A549 (cell line): ENCODE measurements around the gene SLC8A1. TPM values are rescaled to one million over a fixed set of nuclear protein-coding genes. Genes with fewer than 3 reads are reported as not detected.

ENCODE experiments used
- ATAC-seq, 2 experiments: fragments of 200-7000 bp in 1 of 2; fragments of >200 bp in 1 of 2; cut with Nextera tagmentation in 1 of 2; cut with Tn5 transposase in 1 of 2; 3 replicates each; pipeline versions ENCODE4 v1.8.0 to v1.9.1; 2018 to 2020; ENCODE audit warnings: mild to moderate bottlenecking in 1 of 2, moderate library complexity in 1 of 2
- CTCF ChIA-PET: fragments of 300-600 bp; sonication (Branson Sonifier 250); formaldehyde crosslinking; extraction: SDS; loops from one replicate; lab custom pipeline; 2021; ENCODE audit warnings: antibody characterized with exemption, inconsistent platforms; lab: Yijun Ruan, JAX
- POLR2A ChIA-PET: fragments of 350-600 bp; formaldehyde crosslinking; extraction: SDS; loops from one replicate; lab custom pipeline; 2021; ENCODE audit warnings: antibody characterized with exemption, inconsistent platforms; lab: Yijun Ruan, JAX
- DNase-seq, 2 experiments: peaks; one replicate each; pipeline versions ENCODE4 v3.0.0 to v3.0.0-alpha.2; 2011 to 2016; ENCODE audit warnings: low read depth in 1 of 2, low spot score in 1 of 2
- FAIRE-seq: peaks from 2 replicates; lab custom pipeline; 2011; peaks lifted over from hg19 to GRCh38; lab: Jason Lieb, UNC
- H3K27ac ChIP-seq, 2 experiments: fragments of >200 bp; sonication (Bioruptor Twin); formaldehyde crosslinking; 3 replicates each; pipeline ENCODE4 v1.5.1; 2016 to 2017
- H3K4me1 ChIP-seq: fragments of >200 bp; sonication (Bioruptor Twin); formaldehyde crosslinking; 3 replicates; pipeline ENCODE4 v1.6.1; 2016
- H3K4me2 ChIP-seq: fragments of >200 bp; sonication (Bioruptor Twin); formaldehyde crosslinking; 3 replicates; pipeline ENCODE4 v1.6.1; 2016
- H3K4me3 ChIP-seq: fragments of >200 bp; sonication (Bioruptor Twin); formaldehyde crosslinking; 3 replicates; pipeline ENCODE4 v1.5.1; 2016
- H3K9me3 ChIP-seq: fragments of >200 bp; sonication (Bioruptor Twin); formaldehyde crosslinking; 3 replicates; pipeline ENCODE4 v1.6.1; 2016
- BCL3 ChIP-seq: fragments of >200 bp; sonication (Bioruptor Twin); formaldehyde crosslinking; IDR thresholded peaks from 3 replicates; pipeline ENCODE4 v1.6.1; 2016
- BHLHE40 ChIP-seq: IDR thresholded peaks from 2 replicates; pipeline ENCODE4 v1.6.1; 2012; ENCODE audit warnings: low read depth, low read length, inconsistent platforms
- CBX2 ChIP-seq: fragments of 200-600 bp; sonication (generic); IDR thresholded peaks from 2 replicates; pipeline ENCODE4 v1.6.1; 2016; ENCODE audit warnings: low read depth, mild to moderate bottlenecking, borderline replicate concordance
- CEBPB ChIP-seq, 2 experiments: fragments of >200 bp in 1 of 2; sonication (Bioruptor Twin) in 1 of 2; formaldehyde crosslinking in 1 of 2; IDR thresholded peaks; 2 replicates each; pipeline ENCODE4 v1.6.1; 2012 to 2016
- CHD2 ChIP-seq: fragments of 150-350 bp; IDR thresholded peaks from 2 replicates; pipeline ENCODE4 v1.6.1; 2014; ENCODE audit warnings: low read length; ENCODE audit not compliant: partially characterized antibody
- CHD4 ChIP-seq: fragments of 200-600 bp; sonication (generic); IDR thresholded peaks from 2 replicates; pipeline ENCODE4 v1.6.1; 2016; ENCODE audit warnings: antibody characterized with exemption, mild to moderate bottlenecking, borderline replicate concordance
- EP300 ChIP-seq, 2 experiments: fragments of >200 bp; sonication (Bioruptor Twin); formaldehyde crosslinking; IDR thresholded peaks; 2 replicates in 1 of 2; 3 replicates in 1 of 2; pipeline ENCODE4 v1.6.1; 2016 to 2017
- ESRRA ChIP-seq: fragments of 150-350 bp; IDR thresholded peaks from 2 replicates; pipeline ENCODE4 v1.6.1; 2014; ENCODE audit warnings: mild to moderate bottlenecking, low read length, borderline replicate concordance
- FOSL2 ChIP-seq, 2 experiments: fragments of 450-650 bp in 1 of 2; fragments of >200 bp in 1 of 2; sonication (Bioruptor Twin) in 1 of 2; formaldehyde crosslinking; IDR thresholded peaks; 2 replicates each; pipeline versions ENCODE4 v1.5.0 to v1.6.1; 2016 to 2020; ENCODE audit warnings: mild to moderate bottlenecking in 1 of 2, moderate library complexity in 1 of 2
- FOXS1 ChIP-seq: fragments of 250-450 bp; sonication (Bioruptor Pico); IDR thresholded peaks from 2 replicates; pipeline ENCODE4 v1.5.0; 2020; ENCODE audit warnings: mild to moderate bottlenecking, moderate library complexity
- GATA3 ChIP-seq: IDR thresholded peaks from 2 replicates; pipeline ENCODE4 v1.6.1; 2012; ENCODE audit warnings: borderline replicate concordance
- HDAC2 ChIP-seq: fragments of 200-600 bp; sonication (generic); IDR thresholded peaks from 2 replicates; pipeline ENCODE4 v1.6.1; 2016
- HOXA7 ChIP-seq: fragments of 250-450 bp; sonication (Bioruptor Pico); IDR thresholded peaks from 2 replicates; pipeline ENCODE4 v1.5.0; 2020; ENCODE audit warnings: mild to moderate bottlenecking, moderate library complexity
- HOXB13 ChIP-seq: fragments of 250-450 bp; sonication (Bioruptor Pico); IDR thresholded peaks from 2 replicates; pipeline ENCODE4 v1.5.0; 2020; ENCODE audit warnings: low read depth, mild to moderate bottlenecking, moderate library complexity
- HOXB5 ChIP-seq: fragments of 250-450 bp; sonication (Bioruptor Pico); IDR thresholded peaks from 2 replicates; pipeline ENCODE4 v1.5.0; 2020; ENCODE audit warnings: mild to moderate bottlenecking, moderate library complexity
- KDM5A ChIP-seq: fragments of 200-600 bp; sonication (generic); IDR thresholded peaks from 2 replicates; pipeline ENCODE4 v1.6.1; 2016; ENCODE audit warnings: antibody characterized with exemption, mild to moderate bottlenecking
- NFE2L2 ChIP-seq: fragments of 150-350 bp; conservative IDR thresholded peaks from 2 replicates; pipeline ENCODE4 v1.6.1; 2014; ENCODE audit warnings: low read length
- NPAS2 ChIP-seq: fragments of 250-450 bp; sonication (Bioruptor Pico); IDR thresholded peaks from 2 replicates; pipeline ENCODE4 v1.8.0; 2022; ENCODE audit warnings: mild to moderate bottlenecking, moderate library complexity, borderline replicate concordance
- PHF8 ChIP-seq: fragments of 200-600 bp; sonication (generic); IDR thresholded peaks from 2 replicates; pipeline ENCODE4 v1.6.1; 2016; ENCODE audit warnings: low read depth, mild to moderate bottlenecking, antibody characterized with exemption, moderate library complexity, borderline replicate concordance
- POLR2A ChIP-seq: IDR thresholded peaks from 2 replicates; pipeline ENCODE4 v1.6.1; 2012; ENCODE audit warnings: mild to moderate bottlenecking, low read length
- POLR2AphosphoS2 ChIP-seq: conservative IDR thresholded peaks from 2 replicates; pipeline ENCODE4 v1.6.1; 2012; ENCODE audit warnings: low read length, improper control_type of control experiment, inconsistent platforms
- RAD21 ChIP-seq, 2 experiments: fragments of >200 bp in 1 of 2; sonication (Bioruptor Twin) in 1 of 2; formaldehyde crosslinking in 1 of 2; IDR thresholded peaks in 1 of 2; conservative IDR thresholded peaks in 1 of 2; 2 replicates in 1 of 2; 3 replicates in 1 of 2; pipeline ENCODE4 v1.6.1; 2012 to 2018; ENCODE audit warnings: inconsistent platforms in 1 of 2
- RARB ChIP-seq: fragments of 250-450 bp; sonication (Bioruptor Pico); IDR thresholded peaks from 2 replicates; pipeline ENCODE4 v1.8.0; 2021; ENCODE audit warnings: mild to moderate bottlenecking, moderate library complexity
- RFX5 ChIP-seq: fragments of 450-650 bp; IDR thresholded peaks from 2 replicates; pipeline ENCODE4 v1.7.1; 2014; ENCODE audit warnings: antibody characterized with exemption, mild to moderate bottlenecking, moderate library complexity
- RNF2 ChIP-seq: fragments of 200-600 bp; sonication (generic); IDR thresholded peaks from 2 replicates; pipeline ENCODE4 v1.6.1; 2016; ENCODE audit warnings: low read depth, mild to moderate bottlenecking, antibody characterized with exemption, moderate library complexity, borderline replicate concordance
- SREBF2 ChIP-seq: fragments of 450-650 bp; IDR thresholded peaks from 2 replicates; pipeline ENCODE4 v1.6.1; 2014; ENCODE audit warnings: mild to moderate bottlenecking, moderate library complexity
- TP53 ChIP-seq: fragments of 250-450 bp; sonication (Bioruptor Pico); IDR thresholded peaks from 2 replicates; pipeline ENCODE4 v1.5.0; 2021; ENCODE audit warnings: mild to moderate bottlenecking, moderate library complexity
- ZFP36 ChIP-seq: fragments of 450-650 bp; IDR thresholded peaks from 2 replicates; pipeline ENCODE4 v1.6.1; 2014; ENCODE audit warnings: borderline replicate concordance; ENCODE audit not compliant: partially characterized antibody
- ZNF302 ChIP-seq: fragments of 250-450 bp; sonication (Bioruptor Pico); IDR thresholded peaks from 2 replicates; pipeline ENCODE4 v1.9.0; 2021; ENCODE audit warnings: inconsistent platforms, mild to moderate bottlenecking, moderate library complexity
- WGBS: methylation state at CpG from one replicate; pipeline ENCODE4 v1.1.6; 2017; ENCODE audit errors: missing lambda C conversion rate; 5-methylcytosine and 5-hydroxymethylcytosine counted together
- polyA plus RNA-seq, 4 experiments: library from polyadenylated mRNA; depleted of rRNA in 3 of 4; stranded (reverse); fragments of >200 nt; fragmentation: RNase III in 1 of 4; extraction: RNeasy Plus Mini Kit Qiagen cat#74134 plus additional on column Dnase treatment in 1 of 4; gene quantifications; 2 replicates in 3 of 4; 3 replicates in 1 of 4; pipeline ENCODE4 v1.2.3, GENCODE V29; 2011 to 2017
- TF ChIP-seq, protein P1 (sequence below): IDR thresholded peaks from 2 replicates; pipeline ENCODE4 v1.6.1; 2012
- TF ChIP-seq, protein P2 (sequence below): fragments of 450-650 bp; IDR thresholded peaks from 2 replicates; pipeline ENCODE4 v1.6.1; 2014; ENCODE audit warnings: antibody characterized with exemption
- TF ChIP-seq, protein P3 (sequence below): fragments of 250-450 bp; sonication (Bioruptor Pico); IDR thresholded peaks from 2 replicates; pipeline ENCODE4 v1.5.0; 2020; ENCODE audit warnings: low read depth, mild to moderate bottlenecking, moderate library complexity
- TF ChIP-seq, protein P4 (sequence below): fragments of 200-600 bp; sonication (generic); IDR thresholded peaks from 2 replicates; pipeline ENCODE4 v1.6.1; 2016; ENCODE audit warnings: antibody characterized with exemption, mild to moderate bottlenecking, moderate library complexity

Gene SLC8A1
- polyA plus RNA-seq, 2 of the 4 experiments (the other 2 are of a cell fraction): 0.28 to 0.92 TPM

DNA sequence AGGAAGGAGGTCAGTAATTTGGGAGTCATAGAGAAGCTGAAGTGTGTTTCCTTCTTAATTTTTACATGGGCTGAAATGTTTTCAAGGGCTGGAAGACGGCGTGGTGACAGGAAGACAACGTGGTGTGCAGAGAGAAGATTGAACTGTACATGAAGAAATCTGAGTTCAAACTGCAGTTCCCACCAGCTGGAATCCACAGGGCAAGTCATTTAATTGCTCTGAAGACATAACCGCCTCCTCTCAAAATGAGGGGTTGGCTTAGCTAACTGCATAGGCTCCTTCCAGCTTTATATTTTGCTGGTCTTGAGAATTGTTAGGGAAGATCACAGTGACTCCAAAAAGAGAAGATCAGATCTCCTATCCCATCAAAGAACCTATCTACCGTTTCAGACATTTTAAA, 103.9 kb downstream of the SLC8A1 start:
- no peaks in the 10 kb centered on the region for H3K4me1 ChIP-seq
- no peak overlapping the region for H3K4me2 ChIP-seq
- H3K4me3 ChIP-seq: no peak overlapping the region
- H3K27ac ChIP-seq: no peak overlapping the region
- TF ChIP-seq NPAS2 (CRISPR knock-in tag) (no peak), HDAC2 (no peak), RAD21 (conservative IDR thresholded peaks at IDR 0.05 in 1 of 2, IDR thresholded peaks at IDR 0.05 in 1 of 2) (no peak), GATA3 (no peak), CHD4 (no peak), HOXB13 (no peak), RFX5 (no peak), ZFP36 (no peak), HOXB5 (CRISPR knock-in tag) (no peak), CEBPB (IDR thresholded peaks at IDR 0.05) (no peak), EP300 (IDR thresholded peaks at IDR 0.05) (no peak), FOSL2 (IDR thresholded peaks at IDR 0.05) (no peak), FOSL2 (CRISPR knock-in tag; IDR thresholded peaks at IDR 0.05) (no peak), POLR2A (no peak), CHD2 (no peak), BCL3 (no peak), KDM5A (no peak), RNF2 (no peak), BHLHE40 (no peak)
- TF ChIP-seq, protein P1, sequence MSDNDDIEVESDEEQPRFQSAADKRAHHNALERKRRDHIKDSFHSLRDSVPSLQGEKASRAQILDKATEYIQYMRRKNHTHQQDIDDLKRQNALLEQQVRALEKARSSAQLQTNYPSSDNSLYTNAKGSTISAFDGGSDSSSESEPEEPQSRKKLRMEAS: no peak
- TF ChIP-seq, protein P2, sequence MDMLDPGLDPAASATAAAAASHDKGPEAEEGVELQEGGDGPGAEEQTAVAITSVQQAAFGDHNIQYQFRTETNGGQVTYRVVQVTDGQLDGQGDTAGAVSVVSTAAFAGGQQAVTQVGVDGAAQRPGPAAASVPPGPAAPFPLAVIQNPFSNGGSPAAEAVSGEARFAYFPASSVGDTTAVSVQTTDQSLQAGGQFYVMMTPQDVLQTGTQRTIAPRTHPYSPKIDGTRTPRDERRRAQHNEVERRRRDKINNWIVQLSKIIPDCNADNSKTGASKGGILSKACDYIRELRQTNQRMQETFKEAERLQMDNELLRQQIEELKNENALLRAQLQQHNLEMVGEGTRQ: no peak
- TF ChIP-seq, all 56 proteins: peak for 0
- 41% methylated on average over 5 of the region's 5 CpGs for WGBS
- no peaks in the 10 kb centered on the region for H3K9me3 ChIP-seq
- ChIA-PET POLR2A (no interaction called here), CTCF (no interaction called here)
- ATAC-seq (no peak), DNase-seq (no peak), FAIRE-seq (no peak)

DNA sequence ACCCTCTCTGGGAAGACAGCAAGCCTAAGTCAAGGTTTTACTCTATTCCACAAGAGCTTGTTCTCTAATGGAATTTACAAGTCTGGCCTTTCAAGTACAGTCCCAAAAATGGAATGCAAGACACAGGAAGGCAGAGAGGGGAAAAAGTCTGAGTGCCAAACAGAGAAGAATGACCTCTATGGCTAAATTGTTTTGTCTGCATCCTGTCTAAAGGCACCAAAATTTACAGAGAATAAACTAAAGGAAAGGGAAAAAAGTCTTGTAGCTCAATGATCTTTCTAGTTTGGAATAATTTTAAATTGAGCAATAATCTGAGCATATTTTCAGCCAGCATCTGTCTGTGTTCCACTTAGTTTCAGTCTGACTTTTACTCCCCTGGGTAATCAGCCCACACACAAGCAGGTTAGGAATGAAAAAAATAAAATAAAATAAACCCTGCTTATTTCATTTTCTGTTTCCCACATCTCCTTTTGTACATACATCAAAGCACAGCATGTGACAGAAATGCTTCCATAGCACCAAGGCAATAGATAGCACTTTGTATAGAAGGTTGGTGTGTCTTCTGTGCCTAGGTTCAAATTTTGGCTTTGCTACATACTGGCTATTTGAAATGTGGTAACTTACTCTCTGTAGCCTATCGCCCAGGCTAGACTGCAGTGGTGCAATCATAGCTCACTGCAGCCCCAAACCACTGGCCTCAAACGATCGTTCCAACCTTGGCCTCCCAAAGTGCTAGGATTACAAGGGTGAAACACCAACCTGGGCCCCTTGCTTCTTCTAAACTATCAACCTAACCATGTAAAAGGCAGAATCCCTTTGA, 105.1 kb downstream of the SLC8A1 start:
- Histone ChIP-seq H3K27ac (no peak overlapping the region), H3K4me1 (no peaks in the 10 kb centered on the region), H3K4me2 (no peak overlapping the region), H3K9me3 (no peaks in the 10 kb centered on the region)
- FAIRE-seq (no peak), ATAC-seq (no peak), DNase-seq (no peak)
- 65% methylated on average over 3 of the region's 3 CpGs for WGBS
- CTCF ChIA-PET: no interaction called here
- TF ChIP-seq PHF8 (no peak), NPAS2 (CRISPR knock-in tag) (no peak), RARB (CRISPR knock-in tag) (no peak), SREBF2 (no peak), TP53 (no peak), FOXS1 (CRISPR knock-in tag) (no peak), CHD4 (no peak), ZNF302 (CRISPR knock-in tag) (no peak), NFE2L2 (no peak), HOXA7 (CRISPR knock-in tag) (no peak), ESRRA (no peak), POLR2AphosphoS2 (no peak), CBX2 (no peak)
- TF ChIP-seq, protein P3, sequence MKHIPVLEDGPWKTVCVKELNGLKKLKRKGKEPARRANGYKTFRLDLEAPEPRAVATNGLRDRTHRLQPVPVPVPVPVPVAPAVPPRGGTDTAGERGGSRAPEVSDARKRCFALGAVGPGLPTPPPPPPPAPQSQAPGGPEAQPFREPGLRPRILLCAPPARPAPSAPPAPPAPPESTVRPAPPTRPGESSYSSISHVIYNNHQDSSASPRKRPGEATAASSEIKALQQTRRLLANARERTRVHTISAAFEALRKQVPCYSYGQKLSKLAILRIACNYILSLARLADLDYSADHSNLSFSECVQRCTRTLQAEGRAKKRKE: no peak
- TF ChIP-seq, protein P4, sequence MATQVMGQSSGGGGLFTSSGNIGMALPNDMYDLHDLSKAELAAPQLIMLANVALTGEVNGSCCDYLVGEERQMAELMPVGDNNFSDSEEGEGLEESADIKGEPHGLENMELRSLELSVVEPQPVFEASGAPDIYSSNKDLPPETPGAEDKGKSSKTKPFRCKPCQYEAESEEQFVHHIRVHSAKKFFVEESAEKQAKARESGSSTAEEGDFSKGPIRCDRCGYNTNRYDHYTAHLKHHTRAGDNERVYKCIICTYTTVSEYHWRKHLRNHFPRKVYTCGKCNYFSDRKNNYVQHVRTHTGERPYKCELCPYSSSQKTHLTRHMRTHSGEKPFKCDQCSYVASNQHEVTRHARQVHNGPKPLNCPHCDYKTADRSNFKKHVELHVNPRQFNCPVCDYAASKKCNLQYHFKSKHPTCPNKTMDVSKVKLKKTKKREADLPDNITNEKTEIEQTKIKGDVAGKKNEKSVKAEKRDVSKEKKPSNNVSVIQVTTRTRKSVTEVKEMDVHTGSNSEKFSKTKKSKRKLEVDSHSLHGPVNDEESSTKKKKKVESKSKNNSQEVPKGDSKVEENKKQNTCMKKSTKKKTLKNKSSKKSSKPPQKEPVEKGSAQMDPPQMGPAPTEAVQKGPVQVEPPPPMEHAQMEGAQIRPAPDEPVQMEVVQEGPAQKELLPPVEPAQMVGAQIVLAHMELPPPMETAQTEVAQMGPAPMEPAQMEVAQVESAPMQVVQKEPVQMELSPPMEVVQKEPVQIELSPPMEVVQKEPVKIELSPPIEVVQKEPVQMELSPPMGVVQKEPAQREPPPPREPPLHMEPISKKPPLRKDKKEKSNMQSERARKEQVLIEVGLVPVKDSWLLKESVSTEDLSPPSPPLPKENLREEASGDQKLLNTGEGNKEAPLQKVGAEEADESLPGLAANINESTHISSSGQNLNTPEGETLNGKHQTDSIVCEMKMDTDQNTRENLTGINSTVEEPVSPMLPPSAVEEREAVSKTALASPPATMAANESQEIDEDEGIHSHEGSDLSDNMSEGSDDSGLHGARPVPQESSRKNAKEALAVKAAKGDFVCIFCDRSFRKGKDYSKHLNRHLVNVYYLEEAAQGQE: no peak
- TF ChIP-seq, all 56 proteins: peak for 0
- POLR2A ChIA-PET: no interaction called here
- no peak overlapping the region for H3K4me3 ChIP-seq
